ENCODE measurements around the gene IFI35.
"Not testable (repeated sequence)": the region's sequence is repeated elsewhere in the genome, so short reads cannot be mapped to it uniquely, and the experiment has no call there.

IFI35 gene

DNA sequence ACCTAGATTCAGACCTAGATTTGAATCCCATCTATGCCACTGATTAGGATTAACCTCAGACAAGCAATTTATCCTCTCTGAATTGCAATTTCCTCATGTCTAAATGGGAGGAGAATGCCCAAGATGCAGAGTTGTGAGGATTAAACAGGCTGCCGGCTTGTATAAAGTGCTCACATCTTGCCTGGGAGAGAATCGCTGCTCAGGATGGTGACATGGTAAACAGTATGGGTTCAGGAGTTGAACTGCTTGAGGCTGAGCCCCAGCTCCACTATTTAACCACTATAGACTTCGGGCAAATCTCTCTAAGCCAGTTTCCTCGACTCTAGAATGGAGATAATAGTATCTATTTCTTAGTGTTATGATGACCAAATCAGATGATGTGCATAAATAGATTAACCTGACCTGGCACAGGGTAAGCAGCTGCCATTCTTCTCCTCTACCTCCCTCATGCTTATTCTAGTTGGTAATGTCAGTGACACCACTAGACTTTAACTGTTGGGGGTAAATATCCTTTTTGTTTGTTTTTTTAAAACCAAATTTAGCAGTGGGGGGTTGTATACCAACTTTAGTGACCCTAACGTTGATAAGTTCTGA lies 9.1 kb upstream of the IFI35 start:
- DNase-seq (ENCODE audit: insufficient read length, low spot score) (no peak), FAIRE-seq (peak; percentile 14)

- DNase-seq (ENCODE audit: insufficient read length, low spot score) (peak; percentile 85), FAIRE-seq (peak; percentile 99)
Measured at GRCh38 chr17:42997984-42998938, 8.3 kb upstream of the IFI35 start, which contains the start of gene RPL27. Gene RPL27 (plus strand): TSS chr17:42998419. CDS start chr17:42998751, 332 bp downstream.

- DNase-seq (ENCODE audit: insufficient read length, low spot score) (no peak), FAIRE-seq (no peak)
Measured at GRCh38 chr17:42999003-42999525, 7.5 kb upstream of the IFI35 start.

DNA sequence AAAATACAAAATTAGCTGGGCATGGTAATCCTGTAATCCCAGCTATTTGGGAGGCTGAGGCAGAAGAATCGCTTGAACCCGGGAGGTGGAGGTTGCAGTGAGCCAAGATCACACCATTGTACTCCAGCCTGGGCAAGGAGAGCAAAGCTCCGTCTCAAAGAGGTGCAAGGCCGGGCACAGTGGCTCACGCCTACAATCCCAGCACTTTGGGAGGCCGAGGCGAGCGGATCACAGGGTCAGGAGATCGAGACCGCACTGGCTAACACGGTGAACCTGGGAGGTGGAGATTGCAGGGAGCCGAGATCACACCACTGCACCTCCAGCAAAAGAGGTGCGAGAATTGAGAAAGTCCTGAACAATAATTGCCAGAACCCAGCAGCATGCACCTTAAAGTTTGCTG lies 5.7 kb upstream of the IFI35 start:
- not testable (repeated sequence) for FAIRE-seq; DNase-seq (ENCODE audit: insufficient read length, low spot score)

- FAIRE-seq (no peak), DNase-seq (ENCODE audit: insufficient read length, low spot score) (no peak)
Measured at GRCh38 chr17:43003542-43004172, 2.9 kb upstream of the IFI35 start.

GRCh38 chr17:43010667-43011308 lies 4.2 kb downstream of the IFI35 start:
- no peak for DNase-seq (ENCODE audit: insufficient read length, low spot score)
- no peak for FAIRE-seq

DNA sequence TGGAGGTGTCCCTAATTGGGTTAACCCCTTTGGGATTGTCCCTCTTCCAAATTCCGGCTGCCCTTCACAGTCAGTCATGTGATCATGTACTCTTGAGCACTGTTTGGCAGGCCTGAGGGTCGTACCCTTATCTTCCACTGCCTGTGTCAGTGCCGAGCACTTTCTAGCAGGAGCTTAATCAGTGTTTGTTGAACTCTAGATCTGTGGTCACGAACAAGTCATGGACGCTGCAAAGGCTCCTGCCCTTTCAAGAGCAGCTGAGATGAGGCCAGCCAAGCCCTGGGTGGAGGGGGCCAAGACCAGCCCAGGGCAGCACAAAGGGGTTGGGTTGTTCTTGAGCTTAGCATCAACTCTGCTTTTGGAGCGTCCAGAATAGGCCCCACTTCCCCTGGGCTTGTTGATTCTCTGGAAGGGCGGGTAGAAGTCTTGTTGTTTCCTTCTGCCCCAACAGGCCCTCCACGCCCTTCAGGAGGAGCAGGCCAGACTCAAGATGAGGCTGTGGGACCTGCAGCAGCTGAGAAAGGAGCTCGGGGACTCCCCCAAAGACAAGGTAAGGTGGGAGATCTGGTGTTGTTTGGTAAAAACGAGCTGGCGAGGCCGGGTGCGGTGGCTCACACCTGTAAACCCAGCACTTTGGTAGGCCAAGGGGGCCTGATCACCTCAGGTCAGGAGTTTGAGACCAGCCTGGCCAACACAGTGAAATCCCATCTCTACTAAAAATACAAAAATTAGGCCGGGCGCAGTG lies 5.3 kb downstream of the IFI35 start:
- DNase-seq (ENCODE audit: insufficient read length, low spot score) (no peak), FAIRE-seq (no peak)

DNA sequence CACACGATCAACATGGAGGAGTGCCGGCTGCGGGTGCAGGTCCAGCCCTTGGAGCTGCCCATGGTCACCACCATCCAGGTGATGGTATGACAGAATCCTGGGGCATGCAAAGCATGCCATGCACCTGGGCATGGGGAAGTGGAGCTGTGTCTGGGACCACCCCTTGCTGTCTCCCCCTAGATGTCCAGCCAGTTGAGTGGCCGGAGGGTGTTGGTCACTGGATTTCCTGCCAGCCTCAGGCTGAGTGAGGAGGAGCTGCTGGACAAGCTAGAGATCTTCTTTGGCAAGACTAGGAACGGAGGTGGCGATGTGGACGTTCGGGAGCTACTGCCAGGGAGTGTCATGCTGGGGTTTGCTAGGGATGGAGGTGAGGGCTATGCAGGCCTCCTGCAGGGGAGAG lies 6.7 kb downstream of the IFI35 start:
- DNase-seq (ENCODE audit: insufficient read length, low spot score), result no peak
- FAIRE-seq, result no peak

GRCh38 chr17:43014020-43014648 lies 7.5 kb downstream of the IFI35 start:
- DNase-seq (ENCODE audit: insufficient read length, low spot score) (no peak), FAIRE-seq (no peak)

DNA sequence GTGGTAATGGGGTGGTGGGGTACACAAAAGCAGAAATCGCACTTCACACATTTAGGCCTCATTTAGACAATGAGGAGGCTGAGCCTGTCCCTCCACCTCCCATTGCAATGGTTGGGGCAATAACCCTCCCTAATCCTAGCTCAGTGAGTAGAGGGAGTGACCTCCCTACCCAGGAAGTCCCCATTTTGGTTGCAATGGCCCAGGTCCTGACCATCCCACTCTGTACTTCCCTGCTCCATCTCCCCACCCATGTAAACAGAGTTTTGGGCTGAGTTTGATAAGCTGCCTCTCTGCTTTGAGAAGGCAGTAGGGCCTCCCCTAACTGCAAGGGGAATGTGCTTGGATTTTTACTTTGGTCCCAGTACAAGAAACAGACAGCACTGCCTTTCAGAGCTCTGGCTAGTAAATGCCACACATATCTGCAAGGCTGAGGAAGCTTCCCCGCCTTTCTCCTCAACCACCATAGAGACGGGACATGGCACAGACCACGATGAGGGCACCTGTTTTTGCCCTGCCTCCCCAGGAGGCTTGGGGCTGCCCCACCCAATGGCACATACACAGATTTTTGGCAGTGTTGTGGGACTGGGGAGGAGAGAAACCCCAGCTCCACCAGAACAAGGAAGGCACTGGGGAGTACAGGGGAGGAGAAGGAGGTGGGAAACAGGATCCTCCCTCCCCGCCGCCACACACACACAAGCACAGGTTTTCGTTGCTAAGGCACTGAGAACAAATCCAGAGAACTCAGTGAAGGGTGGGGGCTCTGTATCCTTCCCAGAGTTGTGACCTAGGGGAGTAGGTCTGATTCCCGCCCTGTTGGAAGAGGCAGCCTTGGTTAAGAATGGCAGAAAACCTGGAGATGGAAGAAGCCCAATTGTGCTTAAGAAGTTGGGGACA lies 8.3 kb downstream of the IFI35 start:
- DNase-seq (ENCODE audit: insufficient read length, low spot score) (no peak), FAIRE-seq (no peak)

- FAIRE-seq, result no peak
- DNase-seq (ENCODE audit: insufficient read length, low spot score), result no peak
Measured at GRCh38 chr17:43015579-43015978, 9.0 kb downstream of the IFI35 start.

GRCh38 chr17:43016216-43016615 lies 9.6 kb downstream of the IFI35 start:
- FAIRE-seq (no peak), DNase-seq (ENCODE audit: insufficient read length, low spot score) (no peak)

GRCh38 chr17:43018008-43018853 lies 11.6 kb downstream of the IFI35 start:
- FAIRE-seq, result no peak

GRCh38 chr17:43018932-43019331 lies 12.3 kb downstream of the IFI35 start:
- DNase-seq (ENCODE audit: insufficient read length, low spot score) (no peak), FAIRE-seq (no peak)

More at GRCh38 chr17:43018008-43018853, 11.6 kb downstream of the IFI35 start:
- no peak for DNase-seq (ENCODE audit: insufficient read length, low spot score)

DNA sequence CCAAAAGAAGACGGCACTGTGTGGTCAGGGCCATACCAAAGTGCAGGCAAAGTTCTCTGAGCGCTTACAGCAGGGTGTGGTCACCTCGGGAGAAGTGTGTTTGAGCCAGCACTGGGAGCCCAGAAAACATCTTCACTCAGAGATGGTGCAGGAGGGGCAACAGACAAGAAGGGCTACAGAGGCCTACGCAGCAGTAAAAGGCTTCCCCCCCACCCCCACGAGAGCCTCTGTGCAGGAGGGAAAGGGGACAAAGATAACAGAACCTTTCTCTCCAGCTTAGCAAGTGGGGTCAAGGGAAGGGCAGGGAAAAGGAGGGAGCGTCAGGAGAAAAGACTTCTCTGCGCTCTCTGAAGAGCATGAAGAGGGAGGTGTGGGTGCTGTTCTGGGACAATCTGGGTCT lies 12.8 kb downstream of the IFI35 start:
- DNase-seq (ENCODE audit: insufficient read length, low spot score), result no peak
- no peak for FAIRE-seq

DNA sequence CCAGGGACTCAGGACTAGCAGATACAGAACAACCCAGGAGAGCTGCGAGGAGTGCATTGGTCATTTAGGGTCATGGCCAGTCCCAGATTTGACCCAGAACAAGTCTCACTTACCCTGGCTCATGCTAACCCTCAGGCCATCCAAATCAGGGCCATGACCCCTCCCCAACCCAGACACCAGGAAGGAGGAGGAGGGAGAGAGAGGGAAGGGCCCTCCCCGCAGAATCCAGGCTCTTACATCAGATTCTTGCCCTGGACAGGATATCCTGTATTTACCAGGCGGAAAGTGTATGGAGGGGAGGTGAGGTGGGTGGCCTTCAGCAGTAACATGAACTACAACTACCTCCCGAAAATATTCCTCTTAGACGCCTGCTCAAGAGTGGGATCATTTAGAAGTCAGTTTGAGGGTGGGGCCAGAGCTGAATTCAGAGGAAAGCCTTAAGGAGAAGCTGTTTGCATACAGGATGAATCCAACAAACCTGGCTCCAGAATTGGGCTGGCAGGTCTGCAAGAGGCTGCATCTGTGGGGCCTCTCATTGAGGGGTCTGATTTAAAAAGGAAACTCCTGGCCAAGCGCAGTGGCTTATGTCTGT lies 13.5 kb downstream of the IFI35 start:
- DNase-seq (ENCODE audit: insufficient read length, low spot score) (no peak), FAIRE-seq (no peak)

Measured in GM19239 (cell line).